Neural cell (in vitro differentiated cells): ENCODE data around the gene COL27A1. TPM values are rescaled to one million over a fixed set of nuclear protein-coding genes. Genes with fewer than 3 reads are reported as not detected.

ENCODE experiments used
- H2AFZ ChIP-seq: fragments of 200-600, 300-800 bp; sonication (generic), shearing (Covaris generic); 2 replicates; pipeline ENCODE4 v1.6.0; 2014; ENCODE audit warnings: low read depth, mild to moderate bottlenecking, antibody characterized with exemption, low read length, moderate library complexity
- H3F3A ChIP-seq: fragments of 200-600 bp; shearing (Covaris generic); 2 replicates; pipeline ENCODE4 v1.6.1; 2016; ENCODE audit warnings: mild to moderate bottlenecking, moderate library complexity, mixed read lengths, antibody characterized with exemption, low read length; ENCODE audit not compliant: insufficient read depth, poor library complexity, severe bottlenecking
- H3K27ac ChIP-seq: fragments of 200-600, 300-800 bp; sonication (generic), shearing (Covaris generic); 2 replicates; pipeline ENCODE4 v1.5.1; 2014; ENCODE audit warnings: mild to moderate bottlenecking, low read length, moderate library complexity
- H3K27me3 ChIP-seq: fragments of 300-800, 200-600 bp; sonication (generic), shearing (Covaris generic); 2 replicates; pipeline ENCODE4 v1.6.0; 2014; ENCODE audit warnings: mild to moderate bottlenecking, low read depth, low read length, moderate library complexity; ENCODE audit not compliant: insufficient read depth
- H3K36me3 ChIP-seq: fragments of 300-800, 200-600 bp; sonication (generic), shearing (Covaris generic); 2 replicates; pipeline ENCODE4 v1.5.1; 2014; ENCODE audit warnings: mild to moderate bottlenecking, antibody characterized with exemption, low read length, moderate library complexity; ENCODE audit not compliant: insufficient read depth
- H3K4me2 ChIP-seq: fragments of 300-800, 200-600 bp; sonication (generic), shearing (Covaris generic); 2 replicates; pipeline ENCODE4 v1.6.0; 2014; ENCODE audit warnings: mild to moderate bottlenecking, low read length
- H3K4me3 ChIP-seq: fragments of 300-800, 200-600 bp; sonication (generic), shearing (Covaris generic); 2 replicates; pipeline ENCODE4 v1.5.1; 2014; ENCODE audit warnings: mild to moderate bottlenecking, low read length, moderate library complexity
- H3K79me2 ChIP-seq: fragments of 200-600 bp; shearing (Covaris generic); replicated peaks from 2 replicates; pipeline ENCODE4 v1.6.0; 2014; ENCODE audit warnings: mild to moderate bottlenecking, low read length, moderate library complexity; ENCODE audit not compliant: insufficient read depth
- H3K9ac ChIP-seq: fragments of 300-800, 200-600 bp; sonication (generic), shearing (Covaris generic); 2 replicates; pipeline ENCODE4 v1.6.1; 2016; ENCODE audit warnings: mild to moderate bottlenecking, low read length, mixed read lengths
- H3K9me2 ChIP-seq: fragments of 200-600 bp; shearing (Covaris generic); 2 replicates; pipeline ENCODE4 v1.6.1; 2016; ENCODE audit warnings: mild to moderate bottlenecking, low read length, mixed read lengths; ENCODE audit not compliant: insufficient read depth
- H3K9me3 ChIP-seq: fragments of 200-600, 300-800 bp; sonication (generic), shearing (Covaris generic); 2 replicates; pipeline ENCODE4 v1.6.1; 2016; ENCODE audit warnings: mild to moderate bottlenecking, mixed run types, low read length, moderate library complexity, mixed read lengths
- H4K20me1 ChIP-seq: fragments of 200-600 bp; shearing (Covaris generic); 2 replicates; pipeline ENCODE4 v1.6.1; 2016; ENCODE audit warnings: mild to moderate bottlenecking, mixed run types; ENCODE audit not compliant: insufficient read depth
- EP300 ChIP-seq: fragments of 450-650 bp; conservative IDR thresholded peaks from 2 replicates; pipeline ENCODE4 v1.6.1; 2014; ENCODE audit warnings: antibody characterized with exemption, mild to moderate bottlenecking, moderate library complexity; ENCODE audit not compliant: poor library complexity, severe bottlenecking
- EZH2 ChIP-seq: fragments of 200-600, 300-800 bp; shearing (Covaris generic), sonication (generic); IDR thresholded peaks from 2 replicates; pipeline ENCODE4 v1.6.1; 2014; ENCODE audit warnings: antibody characterized with exemption, low read length, borderline replicate concordance, mild to moderate bottlenecking; ENCODE audit not compliant: insufficient read depth, poor library complexity, severe bottlenecking
- MXI1 ChIP-seq: fragments of 450-650 bp; conservative IDR thresholded peaks from 2 replicates; pipeline ENCODE4 v1.6.1; 2014; ENCODE audit warnings: antibody characterized with exemption, mild to moderate bottlenecking; ENCODE audit not compliant: poor library complexity, severe bottlenecking
- POLR2AphosphoS5 ChIP-seq: IDR thresholded peaks from 2 replicates; pipeline ENCODE4 v1.6.1; 2012
- RAD21 ChIP-seq: fragments of 450-650 bp; conservative IDR thresholded peaks from 2 replicates; pipeline ENCODE4 v1.6.1; 2014; ENCODE audit warnings: antibody characterized with exemption, mild to moderate bottlenecking, moderate library complexity
- SMC3 ChIP-seq: fragments of 450-650 bp; conservative IDR thresholded peaks from 2 replicates; pipeline ENCODE4 v1.6.1; 2014; ENCODE audit warnings: antibody characterized with exemption, mild to moderate bottlenecking, moderate library complexity; ENCODE audit not compliant: poor library complexity
- TAF1 ChIP-seq: IDR thresholded peaks from 2 replicates; pipeline ENCODE4 v1.6.1; 2012; ENCODE audit warnings: low read depth
- polyA plus RNA-seq: library from polyadenylated mRNA; depleted of rRNA; stranded (reverse); fragments of >200 nt; gene quantifications from 2 replicates; pipeline ENCODE4 v1.2.3, GENCODE V29; 2014
- TF ChIP-seq, protein P1 (sequence below): IDR thresholded peaks from 2 replicates; pipeline ENCODE4 v1.6.1; 2012; ENCODE audit warnings: borderline replicate concordance
- TF ChIP-seq, protein P2 (sequence below): fragments of 450-650 bp; IDR thresholded peaks from 2 replicates; pipeline ENCODE4 v1.5.1; 2014; ENCODE audit warnings: antibody characterized with exemption, mild to moderate bottlenecking, moderate library complexity; ENCODE audit not compliant: poor library complexity, severe bottlenecking

COL27A1 gene
- polyA plus RNA-seq, 1 donor from 2014 or later = 0.25 TPM

DNA sequence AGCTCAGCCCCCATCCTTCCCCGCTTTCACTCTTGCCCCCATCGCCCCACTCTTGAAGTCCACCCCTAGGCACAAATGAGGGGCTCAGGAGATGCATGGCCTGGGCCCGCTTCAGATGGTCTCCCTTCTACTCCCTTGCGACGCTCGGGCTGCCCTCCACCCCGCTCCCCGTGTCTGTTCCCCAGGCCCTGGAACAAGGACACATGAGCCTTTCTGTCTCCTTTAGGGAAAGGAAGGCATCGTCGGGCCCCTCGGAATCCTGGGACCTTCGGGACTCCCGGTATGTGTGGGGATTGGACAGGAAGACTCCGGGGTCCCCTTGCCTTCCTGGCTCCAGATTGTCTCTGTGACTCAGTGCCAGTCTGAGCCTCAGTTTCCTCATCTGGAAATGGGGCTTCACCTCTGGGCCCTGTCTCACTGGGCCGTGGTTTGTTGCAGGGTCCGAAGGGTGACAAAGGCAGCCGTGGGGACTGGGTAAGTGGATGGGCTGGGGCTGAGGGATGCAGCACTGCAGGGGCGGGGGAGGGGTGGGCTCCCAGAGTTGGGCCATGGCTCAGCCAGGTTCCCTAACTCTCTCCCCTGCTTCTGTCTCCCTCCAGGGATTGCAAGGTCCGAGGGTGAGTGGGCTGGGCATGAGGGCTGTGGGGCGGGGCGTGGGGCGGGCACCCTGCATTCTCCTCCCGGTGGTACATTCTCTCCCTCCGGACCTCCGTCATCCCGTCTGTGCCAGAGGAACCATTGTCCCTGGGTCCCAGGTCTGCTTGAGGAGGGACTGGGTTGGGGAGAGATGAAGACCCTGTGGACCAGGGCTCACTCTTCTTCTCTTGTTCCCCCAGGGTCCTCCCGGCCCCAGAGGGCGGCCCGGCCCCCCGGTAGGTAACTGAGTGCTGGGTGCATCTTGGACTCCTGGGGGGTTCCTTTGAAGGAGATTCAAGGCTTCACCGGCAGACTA, 145.8 kb downstream of the COL27A1 start:
- H3K27ac ChIP-seq = no peak overlapping the region
- no peaks in the 10 kb centered on the region for H3K9me2 ChIP-seq
- H3K9ac ChIP-seq = no peak overlapping the region
- no peaks in the 10 kb centered on the region for H3K27me3 ChIP-seq
- no peaks in the 10 kb centered on the region for H3K36me3 ChIP-seq
- TF ChIP-seq SMC3 (no peak), POLR2AphosphoS5 (no peak), RAD21 (no peak), TAF1 (no peak), EP300 (no peak), EZH2 (no peak), MXI1 (no peak)
- TF ChIP-seq, protein P1, sequence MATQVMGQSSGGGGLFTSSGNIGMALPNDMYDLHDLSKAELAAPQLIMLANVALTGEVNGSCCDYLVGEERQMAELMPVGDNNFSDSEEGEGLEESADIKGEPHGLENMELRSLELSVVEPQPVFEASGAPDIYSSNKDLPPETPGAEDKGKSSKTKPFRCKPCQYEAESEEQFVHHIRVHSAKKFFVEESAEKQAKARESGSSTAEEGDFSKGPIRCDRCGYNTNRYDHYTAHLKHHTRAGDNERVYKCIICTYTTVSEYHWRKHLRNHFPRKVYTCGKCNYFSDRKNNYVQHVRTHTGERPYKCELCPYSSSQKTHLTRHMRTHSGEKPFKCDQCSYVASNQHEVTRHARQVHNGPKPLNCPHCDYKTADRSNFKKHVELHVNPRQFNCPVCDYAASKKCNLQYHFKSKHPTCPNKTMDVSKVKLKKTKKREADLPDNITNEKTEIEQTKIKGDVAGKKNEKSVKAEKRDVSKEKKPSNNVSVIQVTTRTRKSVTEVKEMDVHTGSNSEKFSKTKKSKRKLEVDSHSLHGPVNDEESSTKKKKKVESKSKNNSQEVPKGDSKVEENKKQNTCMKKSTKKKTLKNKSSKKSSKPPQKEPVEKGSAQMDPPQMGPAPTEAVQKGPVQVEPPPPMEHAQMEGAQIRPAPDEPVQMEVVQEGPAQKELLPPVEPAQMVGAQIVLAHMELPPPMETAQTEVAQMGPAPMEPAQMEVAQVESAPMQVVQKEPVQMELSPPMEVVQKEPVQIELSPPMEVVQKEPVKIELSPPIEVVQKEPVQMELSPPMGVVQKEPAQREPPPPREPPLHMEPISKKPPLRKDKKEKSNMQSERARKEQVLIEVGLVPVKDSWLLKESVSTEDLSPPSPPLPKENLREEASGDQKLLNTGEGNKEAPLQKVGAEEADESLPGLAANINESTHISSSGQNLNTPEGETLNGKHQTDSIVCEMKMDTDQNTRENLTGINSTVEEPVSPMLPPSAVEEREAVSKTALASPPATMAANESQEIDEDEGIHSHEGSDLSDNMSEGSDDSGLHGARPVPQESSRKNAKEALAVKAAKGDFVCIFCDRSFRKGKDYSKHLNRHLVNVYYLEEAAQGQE = no peak
- TF ChIP-seq, protein P2, sequence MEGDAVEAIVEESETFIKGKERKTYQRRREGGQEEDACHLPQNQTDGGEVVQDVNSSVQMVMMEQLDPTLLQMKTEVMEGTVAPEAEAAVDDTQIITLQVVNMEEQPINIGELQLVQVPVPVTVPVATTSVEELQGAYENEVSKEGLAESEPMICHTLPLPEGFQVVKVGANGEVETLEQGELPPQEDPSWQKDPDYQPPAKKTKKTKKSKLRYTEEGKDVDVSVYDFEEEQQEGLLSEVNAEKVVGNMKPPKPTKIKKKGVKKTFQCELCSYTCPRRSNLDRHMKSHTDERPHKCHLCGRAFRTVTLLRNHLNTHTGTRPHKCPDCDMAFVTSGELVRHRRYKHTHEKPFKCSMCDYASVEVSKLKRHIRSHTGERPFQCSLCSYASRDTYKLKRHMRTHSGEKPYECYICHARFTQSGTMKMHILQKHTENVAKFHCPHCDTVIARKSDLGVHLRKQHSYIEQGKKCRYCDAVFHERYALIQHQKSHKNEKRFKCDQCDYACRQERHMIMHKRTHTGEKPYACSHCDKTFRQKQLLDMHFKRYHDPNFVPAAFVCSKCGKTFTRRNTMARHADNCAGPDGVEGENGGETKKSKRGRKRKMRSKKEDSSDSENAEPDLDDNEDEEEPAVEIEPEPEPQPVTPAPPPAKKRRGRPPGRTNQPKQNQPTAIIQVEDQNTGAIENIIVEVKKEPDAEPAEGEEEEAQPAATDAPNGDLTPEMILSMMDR = no peak
- H3K79me2 ChIP-seq = no peaks in the 10 kb centered on the region
- no peaks in the 10 kb centered on the region for H3F3A ChIP-seq
- no peak overlapping the region for H3K4me3 ChIP-seq
- no peak overlapping the region for H2AFZ ChIP-seq
- no peak overlapping the region for H3K4me2 ChIP-seq
- H4K20me1 ChIP-seq = no peaks in the 10 kb centered on the region
- H3K9me3 ChIP-seq = no peaks in the 10 kb centered on the region

DNA sequence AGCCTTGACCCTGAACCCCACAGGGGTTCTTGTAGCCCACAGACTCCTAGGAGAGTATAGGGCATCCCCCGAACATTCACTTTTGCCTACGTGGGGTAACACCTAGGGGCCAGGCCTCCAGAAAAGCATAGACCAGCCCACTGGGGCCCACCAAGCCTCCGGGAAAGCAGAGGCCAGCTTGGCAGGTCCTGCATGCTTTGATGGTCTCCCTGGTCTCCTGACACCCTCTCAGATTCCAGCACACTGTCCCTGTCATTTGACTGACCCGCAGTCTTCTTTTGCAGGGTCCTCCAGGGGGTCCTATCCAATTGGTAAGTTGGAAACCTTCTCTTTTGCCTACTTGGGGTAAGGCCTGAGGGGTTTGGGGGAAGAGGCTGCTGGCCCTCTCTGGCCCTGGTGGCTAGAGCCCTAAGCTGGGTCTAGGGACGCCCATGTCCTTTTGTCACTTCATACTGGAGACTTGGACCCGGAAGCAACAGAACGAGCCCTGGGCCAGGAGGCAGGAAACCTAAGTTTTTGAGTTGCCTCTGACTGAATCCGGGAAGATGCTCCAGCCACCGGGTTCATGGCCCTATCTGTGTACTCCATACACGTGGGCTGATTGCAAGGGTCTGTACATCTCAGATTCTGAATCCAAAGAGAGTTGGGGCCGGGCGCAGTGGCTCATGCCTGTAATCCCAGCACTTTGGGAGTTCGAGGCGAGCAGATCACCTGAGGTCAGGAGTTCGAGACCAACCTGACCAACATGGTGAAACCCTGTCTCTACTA, 146.6 kb downstream of the COL27A1 start:
- Histone ChIP-seq H3K9me3 (no peaks in the 10 kb centered on the region), H3K79me2 (no peaks in the 10 kb centered on the region), H2AFZ (no peak overlapping the region), H3K36me3 (no peaks in the 10 kb centered on the region), H3K27me3 (no peaks in the 10 kb centered on the region), H3K4me2 (no peak overlapping the region), H3K9me2 (no peaks in the 10 kb centered on the region), H3K27ac (no peak overlapping the region), H3F3A (no peaks in the 10 kb centered on the region), H3K4me3 (no peak overlapping the region), H3K9ac (no peak overlapping the region), H4K20me1 (no peaks in the 10 kb centered on the region)
- no peak for TF ChIP-seq MXI1
- no peak for TF ChIP-seq RAD21
- no peak for TF ChIP-seq TAF1
- TF ChIP-seq SMC3 = no peak
- TF ChIP-seq, protein P1 = no peak
- TF ChIP-seq, protein P2 = no peak
- TF ChIP-seq POLR2AphosphoS5 = no peak
- no peak for TF ChIP-seq EZH2
- no peak for TF ChIP-seq EP300
